SK-N-SH (cell line): ENCODE results near the gene TADA3.

Source experiments
- CTCF ChIP-seq: fragments of 200-600 bp; sonication (generic); IDR thresholded peaks from 2 replicates; pipeline ENCODE4 v1.6.1; 2017; ENCODE audit warnings: antibody characterized with exemption, mild to moderate bottlenecking, moderate library complexity
- EP300 ChIP-seq, 2 experiments: IDR thresholded peaks; 2 replicates each; pipeline versions ENCODE4 v1.4.0 to v1.6.1; 2012; ENCODE audit warnings: borderline replicate concordance in 1 of 2, low read depth in 1 of 2, low read length in 1 of 2
- EZH2phosphoT487 ChIP-seq: fragments of 200-600 bp; sonication (generic); IDR thresholded peaks from 2 replicates; pipeline ENCODE4 v1.6.1; 2017; ENCODE audit warnings: low read depth, mixed run types, mild to moderate bottlenecking, antibody characterized with exemption, moderate library complexity, borderline replicate concordance
- FOXM1 ChIP-seq: IDR thresholded peaks from 2 replicates; pipeline ENCODE4 v1.4.0; 2012; ENCODE audit warnings: low read depth, mild to moderate bottlenecking
- MAX ChIP-seq: IDR thresholded peaks from 2 replicates; pipeline ENCODE4 v1.4.0; 2012; ENCODE audit warnings: low read depth
- POLR2AphosphoS5 ChIP-seq: IDR thresholded peaks from 2 replicates; pipeline ENCODE4 v1.6.1; 2012; ENCODE audit warnings: low read depth, low read length
- SIN3A ChIP-seq: IDR thresholded peaks from 2 replicates; pipeline ENCODE4 v1.6.1; 2012; ENCODE audit warnings: low read depth, mild to moderate bottlenecking, low read length, moderate library complexity, borderline replicate concordance
- SMC3 ChIP-seq: IDR thresholded peaks from 2 replicates; pipeline ENCODE4 v1.6.1; 2012; ENCODE audit warnings: low read depth, low read length, improper control_type of control experiment
- TAF1 ChIP-seq: IDR thresholded peaks from 2 replicates; pipeline ENCODE4 v1.6.1; 2012; ENCODE audit warnings: low read depth, mild to moderate bottlenecking, low read length, moderate library complexity, borderline replicate concordance
- TF ChIP-seq, protein P1 (sequence below): IDR thresholded peaks from 2 replicates; pipeline ENCODE4; 2012
- TF ChIP-seq, protein P2 (sequence below): IDR thresholded peaks from 2 replicates; pipeline ENCODE4 v1.6.1; 2012; ENCODE audit warnings: mild to moderate bottlenecking, low read depth, low read length, moderate library complexity

DNA sequence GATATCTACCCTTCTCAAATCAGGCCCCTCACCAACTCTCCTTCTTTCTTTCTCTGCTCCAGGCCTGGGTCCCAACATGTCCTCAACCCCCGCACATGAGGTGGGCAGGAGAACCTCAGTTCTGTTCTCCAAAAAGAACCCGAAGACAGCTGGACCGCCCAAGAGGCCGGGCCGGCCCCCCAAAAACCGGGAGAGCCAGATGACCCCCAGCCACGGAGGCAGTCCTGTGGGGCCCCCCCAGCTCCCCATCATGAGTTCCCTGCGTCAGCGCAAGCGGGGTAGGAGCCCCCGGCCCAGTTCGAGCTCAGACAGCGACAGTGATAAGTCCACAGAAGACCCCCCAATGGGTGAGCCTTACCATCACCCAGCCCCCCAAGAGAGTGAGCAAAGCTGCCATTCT is 48.1 kb downstream of the TADA3 start:
- TF ChIP-seq SMC3 (no peak), CTCF (no peak), TAF1 (no peak), SIN3A (no peak), EZH2phosphoT487 (no peak), MAX (no peak), POLR2AphosphoS5 (no peak), FOXM1 (no peak), EP300 (IDR thresholded peaks at IDR 0.05; ENCODE audit: borderline replicate concordance in 1 of 2, low read depth in 1 of 2, low read length in 1 of 2) (no peak)
- TF ChIP-seq, protein P1, sequence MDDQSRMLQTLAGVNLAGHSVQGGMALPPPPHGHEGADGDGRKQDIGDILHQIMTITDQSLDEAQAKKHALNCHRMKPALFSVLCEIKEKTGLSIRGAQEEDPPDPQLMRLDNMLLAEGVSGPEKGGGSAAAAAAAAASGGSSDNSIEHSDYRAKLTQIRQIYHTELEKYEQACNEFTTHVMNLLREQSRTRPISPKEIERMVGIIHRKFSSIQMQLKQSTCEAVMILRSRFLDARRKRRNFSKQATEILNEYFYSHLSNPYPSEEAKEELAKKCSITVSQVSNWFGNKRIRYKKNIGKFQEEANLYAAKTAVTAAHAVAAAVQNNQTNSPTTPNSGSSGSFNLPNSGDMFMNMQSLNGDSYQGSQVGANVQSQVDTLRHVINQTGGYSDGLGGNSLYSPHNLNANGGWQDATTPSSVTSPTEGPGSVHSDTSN = no peak
- TF ChIP-seq, protein P2, sequence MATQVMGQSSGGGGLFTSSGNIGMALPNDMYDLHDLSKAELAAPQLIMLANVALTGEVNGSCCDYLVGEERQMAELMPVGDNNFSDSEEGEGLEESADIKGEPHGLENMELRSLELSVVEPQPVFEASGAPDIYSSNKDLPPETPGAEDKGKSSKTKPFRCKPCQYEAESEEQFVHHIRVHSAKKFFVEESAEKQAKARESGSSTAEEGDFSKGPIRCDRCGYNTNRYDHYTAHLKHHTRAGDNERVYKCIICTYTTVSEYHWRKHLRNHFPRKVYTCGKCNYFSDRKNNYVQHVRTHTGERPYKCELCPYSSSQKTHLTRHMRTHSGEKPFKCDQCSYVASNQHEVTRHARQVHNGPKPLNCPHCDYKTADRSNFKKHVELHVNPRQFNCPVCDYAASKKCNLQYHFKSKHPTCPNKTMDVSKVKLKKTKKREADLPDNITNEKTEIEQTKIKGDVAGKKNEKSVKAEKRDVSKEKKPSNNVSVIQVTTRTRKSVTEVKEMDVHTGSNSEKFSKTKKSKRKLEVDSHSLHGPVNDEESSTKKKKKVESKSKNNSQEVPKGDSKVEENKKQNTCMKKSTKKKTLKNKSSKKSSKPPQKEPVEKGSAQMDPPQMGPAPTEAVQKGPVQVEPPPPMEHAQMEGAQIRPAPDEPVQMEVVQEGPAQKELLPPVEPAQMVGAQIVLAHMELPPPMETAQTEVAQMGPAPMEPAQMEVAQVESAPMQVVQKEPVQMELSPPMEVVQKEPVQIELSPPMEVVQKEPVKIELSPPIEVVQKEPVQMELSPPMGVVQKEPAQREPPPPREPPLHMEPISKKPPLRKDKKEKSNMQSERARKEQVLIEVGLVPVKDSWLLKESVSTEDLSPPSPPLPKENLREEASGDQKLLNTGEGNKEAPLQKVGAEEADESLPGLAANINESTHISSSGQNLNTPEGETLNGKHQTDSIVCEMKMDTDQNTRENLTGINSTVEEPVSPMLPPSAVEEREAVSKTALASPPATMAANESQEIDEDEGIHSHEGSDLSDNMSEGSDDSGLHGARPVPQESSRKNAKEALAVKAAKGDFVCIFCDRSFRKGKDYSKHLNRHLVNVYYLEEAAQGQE = no peak
